GM11168 (cell line): ENCODE data around the gene GCNT1.
"Not testable (repeated sequence)": the region's sequence is repeated elsewhere in the genome, so short reads cannot be mapped to it uniquely, and the experiment has no call there.

Experiments
- in situ Hi-C: fragments of 300-500 bp; cut with MboI; formaldehyde crosslinking; loops from one replicate; pipeline ENCODE4 v1.12.0; 2022; ENCODE audit warnings: low sequenced_read_pairs; ENCODE audit not compliant: unreplicated experiment

GCNT1 gene

GRCh38 chr9:76458903-76459693 is at the start of gene GCNT1:
GCNT1 (plus strand) TSS chr9:76459182; CDS start chr9:76502382, 43,200 bp downstream.
- in situ Hi-C loops: no loop called here

DNA sequence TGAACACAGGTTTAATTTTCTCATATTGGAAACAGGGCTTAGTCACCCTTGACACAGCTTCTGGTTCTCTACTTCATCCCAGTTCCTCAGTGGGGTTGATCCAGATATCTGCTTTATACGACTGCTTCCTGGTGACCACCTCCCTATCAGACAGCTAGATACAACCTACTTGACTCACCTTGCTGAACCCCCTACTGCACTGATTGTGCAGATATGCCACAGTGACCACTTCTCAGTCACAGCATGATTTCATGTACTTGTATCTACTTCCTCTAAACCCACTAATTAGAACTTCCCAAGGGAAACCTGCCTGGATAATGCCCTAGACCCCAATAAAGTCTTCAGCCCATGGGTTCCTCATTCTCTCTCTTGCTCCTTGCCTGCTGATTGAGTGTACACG is 46.3 kb upstream of the GCNT1 start:
- in situ Hi-C loops: no loop called here

DNA sequence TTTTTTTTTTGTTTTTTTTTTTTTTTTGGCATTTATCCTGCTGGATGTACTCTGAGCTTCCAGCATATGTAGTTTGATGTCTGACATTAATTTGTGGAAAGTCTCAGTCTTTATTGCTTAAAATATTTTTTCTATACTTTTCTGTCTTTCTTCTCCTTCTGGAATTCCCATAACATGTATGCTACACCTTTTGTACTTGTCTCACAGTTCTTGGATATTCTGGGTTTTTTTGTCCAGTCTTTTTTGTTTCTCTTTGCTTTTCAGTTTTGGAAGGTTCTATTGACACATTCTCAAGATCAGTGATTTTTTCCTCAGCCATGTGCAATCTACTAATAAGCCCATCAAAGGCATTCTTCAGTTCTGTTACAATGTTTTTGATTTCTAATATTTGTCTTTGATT is 45.3 kb upstream of the GCNT1 start:
- in situ Hi-C loops: no loop called here

DNA sequence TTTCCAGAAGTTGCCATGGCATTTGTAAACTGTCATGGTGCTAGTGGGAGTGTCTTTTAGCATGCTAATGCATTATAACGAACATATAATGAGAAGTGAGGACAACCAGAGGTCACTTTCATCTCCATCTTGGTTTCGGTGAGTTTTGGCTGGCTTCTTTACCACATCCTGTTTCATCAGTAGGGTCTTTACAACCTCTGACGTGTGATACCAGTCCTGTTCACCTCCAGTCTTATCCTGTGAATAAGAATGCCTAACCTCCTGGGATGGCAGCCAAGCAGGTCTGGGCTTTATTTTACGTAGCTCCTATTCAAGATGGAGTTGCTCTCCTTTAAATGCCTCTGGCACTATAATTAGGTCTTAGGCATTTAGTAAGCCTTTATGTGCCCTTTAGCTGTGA is 44.3 kb upstream of the GCNT1 start:
- in situ Hi-C loops: no loop called here

DNA sequence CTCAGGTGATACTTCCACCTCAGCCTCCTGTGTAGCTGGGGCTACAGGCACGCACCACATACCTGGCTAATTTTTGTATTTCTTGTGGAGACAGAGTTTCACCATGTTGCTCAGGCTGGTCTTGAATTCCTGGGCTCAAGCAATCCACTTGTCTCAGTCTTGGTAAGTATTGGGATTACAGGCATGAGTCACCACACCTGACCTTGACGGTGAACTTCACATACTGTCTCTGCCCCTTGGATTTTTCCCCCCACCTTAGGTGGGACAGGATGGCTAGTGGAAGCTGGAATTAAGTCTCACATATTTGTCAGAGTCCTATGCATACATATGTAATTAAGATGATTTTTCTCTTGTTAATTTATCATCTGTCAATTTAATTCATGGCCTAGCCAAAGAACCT is 43.8 kb upstream of the GCNT1 start:
- in situ Hi-C loops: no loop called here

DNA sequence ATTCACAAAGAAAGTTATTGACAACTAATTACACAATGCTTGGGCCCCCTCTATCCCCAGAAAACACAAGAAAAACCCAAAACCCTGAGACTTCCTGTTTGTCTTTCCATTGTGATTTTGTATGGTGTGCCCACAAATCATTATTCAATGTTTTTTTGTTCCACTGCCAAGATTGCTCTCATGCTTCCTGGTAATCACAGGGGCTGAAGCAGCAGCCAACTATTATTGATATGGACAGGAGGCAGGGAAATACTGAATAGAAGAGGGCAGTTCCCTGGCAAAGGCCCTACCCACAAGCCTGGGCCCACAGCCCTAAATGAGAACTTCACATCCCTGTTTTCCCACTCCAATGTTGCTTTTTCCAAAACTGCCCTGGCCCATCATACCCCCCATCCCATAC is 43.3 kb upstream of the GCNT1 start:
- in situ Hi-C loops: no loop called here

DNA sequence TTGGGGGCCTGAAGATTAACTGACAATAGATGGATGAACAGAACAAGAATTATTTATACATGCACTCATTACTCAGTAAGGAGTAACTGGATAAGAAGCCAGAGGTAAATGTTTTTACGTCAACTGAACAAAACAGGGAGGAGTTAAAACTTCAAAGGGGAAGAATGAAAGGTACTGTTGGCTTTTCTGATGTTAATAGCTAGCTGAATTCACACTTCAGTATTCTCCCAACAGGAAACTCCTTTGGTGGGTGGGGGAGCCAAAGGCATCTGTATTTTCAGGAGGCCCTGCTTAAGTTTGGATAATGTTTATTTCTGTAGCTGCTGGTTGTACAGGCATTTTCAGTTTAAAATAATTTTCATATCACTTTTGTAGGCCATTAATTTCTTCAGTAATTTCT is 41.6 kb upstream of the GCNT1 start:
- in situ Hi-C loops: no loop called here

DNA sequence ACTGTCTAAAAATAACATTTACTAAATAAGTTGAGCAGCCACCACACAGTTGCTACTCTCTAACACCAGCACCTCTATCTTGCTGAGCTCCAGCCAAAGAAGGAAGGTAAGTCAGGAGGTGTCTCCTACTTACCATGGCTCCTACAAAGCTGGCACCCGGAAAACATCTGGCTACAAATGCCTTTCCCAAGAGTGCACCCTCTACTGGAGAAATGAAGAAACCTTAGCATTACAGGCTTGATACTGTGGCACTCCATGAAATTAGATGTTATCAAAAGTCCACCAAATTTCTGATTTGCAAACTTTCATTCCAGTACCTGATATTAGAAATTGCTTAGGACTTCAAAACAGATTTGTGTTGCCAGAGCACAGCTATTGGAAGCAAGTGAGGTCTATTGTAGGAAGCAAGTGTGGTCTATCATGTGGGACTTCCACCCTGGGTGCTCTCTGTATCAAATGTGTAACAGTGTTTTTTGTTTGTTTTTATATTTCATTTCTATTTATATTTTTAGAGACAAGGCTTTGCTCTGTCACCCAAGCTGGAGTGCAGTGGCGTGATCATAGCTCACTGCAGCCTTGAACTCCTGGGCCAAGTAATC is 39.1 kb upstream of the GCNT1 start:
- in situ Hi-C loops: no loop called here

DNA sequence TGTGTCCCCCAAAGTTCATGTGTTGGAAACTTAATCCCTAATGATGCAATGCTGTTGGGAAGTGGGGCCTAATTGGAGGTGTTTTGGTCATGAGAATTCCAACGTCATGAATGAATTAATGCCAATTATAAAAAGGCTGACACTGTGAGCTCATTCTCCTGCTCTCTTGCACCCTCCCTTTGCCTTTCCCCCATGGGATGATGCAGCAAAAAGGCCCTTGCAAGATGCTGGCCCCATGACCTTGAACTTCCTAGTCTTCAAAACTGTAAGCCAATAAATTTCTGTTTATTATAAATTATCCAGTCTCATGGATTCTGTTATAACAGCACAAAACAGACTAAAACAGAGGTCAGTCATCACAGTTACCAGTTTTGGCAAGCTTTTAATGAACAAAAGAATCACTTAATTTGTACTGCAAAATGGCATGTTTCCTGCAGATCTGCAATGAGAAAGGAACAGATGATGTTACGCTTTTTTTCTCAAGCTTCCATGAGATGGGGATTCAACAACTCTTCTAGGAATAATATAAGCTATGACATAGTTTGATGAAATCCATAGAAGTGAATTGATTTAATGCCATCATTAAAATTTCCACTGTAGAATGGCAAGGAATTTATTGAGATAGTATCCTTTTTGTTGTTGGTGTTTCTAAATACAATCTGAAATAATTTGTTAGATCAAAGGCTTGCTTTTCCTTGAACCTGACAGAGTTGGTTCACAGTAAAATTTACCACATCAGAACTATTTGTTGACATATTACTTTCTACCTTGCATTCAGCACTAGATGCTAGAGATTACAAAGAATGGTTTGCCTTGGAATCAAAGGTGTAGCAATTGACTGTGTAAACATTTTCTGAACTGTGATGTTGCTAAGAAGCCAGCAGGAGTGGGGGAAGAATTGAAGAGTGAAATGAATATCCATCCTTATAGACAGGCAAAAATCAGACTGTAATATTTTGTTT is 35.5 kb upstream of the GCNT1 start:
- in situ Hi-C loops: no loop called here

DNA sequence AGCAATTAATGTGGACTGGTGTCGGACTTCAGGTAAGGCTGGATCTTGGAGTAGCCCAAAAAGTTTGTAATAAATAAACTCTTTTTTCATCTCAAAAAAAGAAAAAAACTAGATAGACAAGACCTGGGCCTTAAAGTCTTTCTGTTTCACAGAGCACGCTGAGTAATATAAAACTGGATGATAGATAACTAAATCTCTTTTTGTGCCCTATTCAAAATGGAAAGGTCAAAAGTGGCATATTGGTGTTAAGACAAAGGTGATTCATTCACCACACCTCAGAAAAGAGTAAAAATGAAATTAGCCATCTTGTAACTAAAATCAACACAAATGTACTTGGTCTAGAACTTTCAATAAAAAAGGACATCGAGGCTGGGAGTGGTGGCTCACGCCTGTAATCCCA is 34.5 kb upstream of the GCNT1 start:
- in situ Hi-C loops: no loop called here

DNA sequence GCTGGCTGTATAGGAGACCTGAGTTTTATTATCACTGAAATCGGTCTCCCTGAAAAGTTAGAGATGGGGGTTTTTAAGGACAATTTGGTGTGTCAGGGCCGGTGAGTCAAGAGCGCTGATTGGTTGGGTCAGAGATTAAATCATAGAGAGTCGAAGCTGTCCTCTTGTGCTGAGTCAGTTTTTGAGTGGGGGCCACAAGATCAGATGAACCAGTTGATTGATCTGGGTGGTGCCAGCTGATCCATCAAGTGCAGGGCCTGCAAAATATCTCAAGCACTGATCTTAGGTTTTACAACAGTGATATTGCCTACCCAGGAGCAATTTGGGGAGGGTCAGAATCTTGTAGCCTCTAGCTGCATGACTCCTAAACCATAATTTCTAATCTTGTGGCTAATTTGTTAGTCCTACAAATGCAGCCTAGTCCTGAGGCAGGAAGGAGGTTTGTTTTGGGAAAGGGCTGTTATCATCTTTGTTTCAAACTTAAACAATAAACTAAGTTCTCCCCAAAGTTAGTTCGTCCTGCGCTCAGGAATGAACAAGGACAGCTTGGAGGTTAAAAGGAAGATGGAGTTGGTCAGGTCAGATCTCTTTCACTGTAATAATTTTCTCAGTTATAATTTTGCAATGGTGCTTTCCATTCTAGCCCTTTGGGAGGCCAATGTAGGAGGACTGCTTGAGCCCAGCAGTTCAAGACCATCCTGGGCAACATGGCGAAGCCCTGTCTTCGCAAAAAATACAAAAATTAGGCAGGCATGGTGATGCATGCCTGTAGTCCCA is 33.1 kb upstream of the GCNT1 start:
- in situ Hi-C loops: no loop called here

- in situ Hi-C loops: no loop called here
Measured at GRCh38 chr9:76426807-76427419, 32.1 kb upstream of the GCNT1 start.

- in situ Hi-C loops: no loop called here
Measured at GRCh38 chr9:76431601-76432000, 27.4 kb upstream of the GCNT1 start.

DNA sequence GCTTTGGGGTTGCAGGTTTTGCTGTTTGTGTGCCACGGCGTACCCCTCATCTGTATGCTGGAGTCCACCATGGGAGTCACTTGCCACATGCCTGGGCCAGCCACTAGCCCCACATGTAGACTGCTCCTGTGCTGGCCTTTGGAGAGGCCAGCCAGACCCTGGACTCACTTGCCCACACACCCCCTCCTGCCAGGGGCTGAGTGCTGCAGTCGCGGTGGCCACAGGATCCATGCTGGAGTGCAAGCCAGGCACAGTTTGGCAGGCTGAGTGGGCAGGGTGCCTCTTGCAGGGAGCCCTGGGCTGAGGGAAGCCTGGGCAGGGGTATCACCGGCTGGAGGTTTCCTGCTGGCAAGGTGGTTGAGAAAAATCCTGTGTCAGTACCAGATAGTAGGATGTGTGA is 25.6 kb upstream of the GCNT1 start:
- in situ Hi-C loops: no loop called here

DNA sequence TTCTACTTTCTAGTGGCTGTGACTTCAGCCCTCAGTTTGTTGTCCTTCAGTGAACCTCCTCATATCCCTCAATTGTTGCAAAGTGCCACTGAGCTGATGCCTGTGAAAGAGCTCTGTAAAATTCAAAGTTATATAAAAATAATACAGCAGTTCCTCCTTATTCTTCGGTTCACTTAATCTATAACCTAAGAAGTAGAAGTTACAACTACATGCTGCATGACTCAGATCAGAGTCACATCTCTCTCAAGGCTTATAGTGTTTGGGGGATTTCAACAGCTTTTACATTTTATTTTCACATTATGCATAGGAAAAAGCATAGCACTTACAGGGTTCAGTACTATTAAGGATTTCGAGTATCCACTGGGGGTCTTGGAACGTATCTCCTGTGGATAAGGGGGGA is 25.1 kb upstream of the GCNT1 start:
- in situ Hi-C loops: no loop called here

- in situ Hi-C loops: not testable (repeated sequence)
Measured at GRCh38 chr9:76434897-76435296, 24.1 kb upstream of the GCNT1 start.

DNA sequence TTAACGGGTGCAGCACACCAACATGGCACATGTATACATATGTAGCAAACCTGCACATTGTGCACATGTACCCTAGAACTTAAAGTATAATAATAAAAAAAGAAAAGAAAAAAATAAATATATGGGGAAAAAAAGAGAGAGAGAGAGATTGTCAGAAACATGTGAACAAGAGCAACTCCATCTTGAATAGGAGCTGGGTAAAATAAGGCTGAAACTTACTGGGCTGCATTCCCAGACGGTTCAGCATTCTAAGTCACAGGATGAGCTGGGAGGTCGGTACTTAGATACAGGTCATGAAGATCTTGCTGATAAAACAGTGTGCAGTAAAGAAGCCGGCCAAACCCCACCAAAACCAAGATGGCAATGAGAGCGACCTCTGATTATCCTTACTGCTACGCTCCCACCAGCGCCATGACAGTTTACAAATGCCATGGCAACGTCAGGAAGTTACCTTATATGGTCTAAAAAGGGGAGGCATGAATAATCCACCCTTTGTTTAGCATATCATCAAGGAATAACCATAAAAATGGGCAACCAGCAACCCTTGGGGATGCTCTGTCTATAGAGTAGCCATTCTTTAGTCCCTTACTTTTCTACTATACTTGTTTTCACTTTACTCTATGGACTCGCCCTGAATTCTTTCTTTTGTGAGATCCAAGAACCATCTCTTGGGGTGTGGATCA is 21.8 kb upstream of the GCNT1 start:
- in situ Hi-C loops: not testable (repeated sequence)

- in situ Hi-C loops: no loop called here
Measured at GRCh38 chr9:76438841-76439588, 20.0 kb upstream of the GCNT1 start.
